Measurements from ENCODE around the gene IFNL4.

GRCh38 chr19:39203372-39204341, 45.0 kb downstream of the IFNL4 start, which contains the start of gene SYCN:
- no peak for TF ChIP-seq REST (IDR thresholded peaks at IDR 0.05)
- TF ChIP-seq POLR2A (IDR thresholded peaks at IDR 0.05; ENCODE audit: low read length) = no peak
- no peak for TF ChIP-seq CTCF (IDR thresholded peaks at IDR 0.05)
- no peak for TF ChIP-seq RAD21 (conservative IDR thresholded peaks at IDR 0.05 in 1 of 2, IDR thresholded peaks at IDR 0.05 in 1 of 2)
- TF ChIP-seq POLR2AphosphoS2 (conservative IDR thresholded peaks at IDR 0.05; ENCODE audit: low read length) = no peak
